Choroid plexus epithelial cell (primary cell): Measurements from ENCODE around the gene SPRR2D.

ENCODE experiments used
- DNase-seq: peaks from one replicate; pipeline ENCODE4 v3.0.0-alpha.2; 2010; ENCODE audit warnings: low read depth
- H3K4me3 ChIP-seq: 2 replicates; pipeline ENCODE4 v1.5.1; 2011; ENCODE audit warnings: low read depth, mild to moderate bottlenecking, control low read depth, low read length, moderate library complexity
- CTCF ChIP-seq: conservative IDR thresholded peaks from 2 replicates; pipeline ENCODE4 v1.5.1; 2011; ENCODE audit warnings: low read depth, mild to moderate bottlenecking, control low read depth, inconsistent platforms, low read length, moderate library complexity

Gene SPRR2D

GRCh38 chr1:152993186-152993585, 47.7 kb downstream of the SPRR2D start:
- TF ChIP-seq CTCF, result no peak
- DNase-seq, result no peak
- H3K4me3 ChIP-seq, result no peak overlapping the region
